Activated CD8-positive, alpha-beta memory T cell treated with anti-CD3 and anti-CD28 coated beads, Interleukin-2, amount 10 ng/mL, durations not matched to agents 7 days and 5 days (primary cell): ENCODE data around the gene PACS1. TPM values are rescaled to one million over a fixed set of nuclear protein-coding genes. Genes with fewer than 3 reads are reported as not detected.
"Not testable (repeated sequence)": the region's sequence is repeated elsewhere in the genome, so short reads cannot be mapped to it uniquely, and the experiment has no call there.

Experiments
- ATAC-seq: fragments of 150-1000 bp; cut with Tn5 transposase; one replicate; pipeline ENCODE4 v1.10.0; 2021; ENCODE audit warnings: moderate library complexity
- CTCF ChIA-PET: fragments of 350-600 bp; sonication (Branson Sonifier 250); formaldehyde crosslinking; loops from one replicate; lab custom pipeline; 2021; ENCODE audit warnings: antibody characterized with exemption; lab: Charles Lee
- DNase-seq: peaks from one replicate; pipeline ENCODE4 v3.0.0-alpha.2; 2020
- H3K27ac Mint-ChIP-seq: one replicate; pipeline ENCODE4 v1.8.0; 2021; ENCODE audit warnings: mild to moderate bottlenecking, mixed read lengths
- H3K27me3 Mint-ChIP-seq: one replicate; pipeline ENCODE4 v1.8.0; 2021; ENCODE audit warnings: mixed read lengths
- H3K36me3 Mint-ChIP-seq: one replicate; pipeline ENCODE4 v1.8.0; 2021; ENCODE audit warnings: mild to moderate bottlenecking, mixed read lengths
- H3K4me1 Mint-ChIP-seq: one replicate; pipeline ENCODE4 v1.8.0; 2021; ENCODE audit warnings: mixed read lengths
- H3K4me3 Mint-ChIP-seq: one replicate; pipeline ENCODE4 v1.8.0; 2021; ENCODE audit warnings: mild to moderate bottlenecking, moderate library complexity, mixed read lengths
- H3K9me3 Mint-ChIP-seq: one replicate; pipeline ENCODE4 v1.8.0; 2022; ENCODE audit warnings: low read depth, mixed read lengths
- total RNA-seq, 2 experiments: library from RNA; stranded (reverse); gene quantifications; one replicate each; pipeline ENCODE4 v1.2.3, GENCODE V29; 2021

The PACS1 gene
- total RNA-seq, 2 experiments from 2014 or later = 96.6 to 104 TPM

DNA sequence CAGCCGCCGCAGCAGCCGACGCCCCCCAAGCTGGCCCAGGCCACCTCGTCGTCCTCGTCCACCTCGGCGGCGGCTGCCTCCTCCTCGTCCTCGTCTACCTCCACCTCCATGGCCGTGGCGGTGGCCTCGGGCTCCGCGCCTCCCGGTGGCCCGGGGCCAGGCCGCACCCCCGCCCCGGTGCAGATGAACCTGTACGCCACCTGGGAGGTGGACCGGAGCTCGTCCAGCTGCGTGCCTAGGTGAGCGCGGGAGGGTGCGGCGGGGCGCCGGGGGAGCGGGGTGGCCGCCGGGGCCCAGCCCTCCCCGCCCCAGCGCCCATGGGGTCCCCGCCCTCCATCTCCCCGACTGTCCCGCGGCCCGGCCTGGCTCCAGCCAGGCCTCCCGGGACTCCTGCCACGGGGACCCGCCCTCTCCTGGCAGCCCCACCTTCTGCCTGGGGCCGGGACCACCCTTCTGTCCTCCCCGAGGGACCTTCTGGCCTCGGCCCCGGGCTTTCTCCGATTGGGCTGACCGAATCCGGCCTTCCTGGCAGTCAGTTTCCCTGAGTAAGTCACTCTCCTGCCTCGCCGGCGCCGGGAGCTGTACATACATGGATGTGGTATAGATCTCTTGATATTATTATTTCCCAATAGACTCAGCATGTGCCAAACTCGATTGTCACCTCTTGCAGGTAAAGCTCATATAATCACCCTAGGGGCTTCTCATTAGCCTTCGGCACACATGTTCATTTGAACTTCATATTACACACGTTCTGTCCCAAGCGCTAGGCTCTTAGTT, 720 bp downstream of the PACS1 start:
- CTCF ChIA-PET = interaction anchor here (0.7 to 10.7 kb wide), 14 partner anchors 9 to 212 kb away, joined by 3 to 95 read pairs (median 4); no protein-coding TSS in a partner anchor
- Mint-ChIP-seq H3K9me3 (no peaks in the 10 kb centered on the region), H3K36me3 (peaks cover 44% of the 10 kb centered on the region), H3K27ac (peak overlapping the region; percentile 83), H3K27me3 (no peaks in the 10 kb centered on the region), H3K4me3 (peak overlapping the region; percentile 91), H3K4me1 (peaks cover 51% of the 10 kb centered on the region)
- ATAC-seq (peak; percentile 8), DNase-seq (no peak)

DNA sequence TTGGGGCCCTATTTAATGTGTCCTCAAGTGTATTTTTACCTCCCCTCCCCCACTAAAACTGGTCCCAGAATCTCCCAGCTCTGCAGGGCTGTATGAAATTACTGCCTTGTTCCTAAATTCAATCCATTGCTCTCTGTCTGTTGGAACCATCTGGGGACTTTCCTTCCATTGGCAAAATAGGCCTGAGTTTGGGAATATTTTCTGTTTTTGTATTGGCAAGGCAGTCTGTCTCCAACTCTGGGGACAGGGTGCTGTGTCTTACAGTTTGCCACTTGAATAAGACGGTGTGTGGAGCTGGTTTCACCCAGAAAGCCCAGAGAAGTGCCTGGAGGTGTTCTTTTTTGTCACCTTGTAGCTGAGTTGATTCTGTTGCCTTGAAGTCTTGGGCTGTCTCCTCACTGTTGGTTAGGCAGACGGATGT, 1.3 kb downstream of the PACS1 start:
- no peak for ATAC-seq
- CTCF ChIA-PET = interaction anchor here (0.7 to 10.7 kb wide), 10 partner anchors 10 to 64 kb away, joined by 3 to 95 read pairs (median 6); no protein-coding TSS in a partner anchor

DNA sequence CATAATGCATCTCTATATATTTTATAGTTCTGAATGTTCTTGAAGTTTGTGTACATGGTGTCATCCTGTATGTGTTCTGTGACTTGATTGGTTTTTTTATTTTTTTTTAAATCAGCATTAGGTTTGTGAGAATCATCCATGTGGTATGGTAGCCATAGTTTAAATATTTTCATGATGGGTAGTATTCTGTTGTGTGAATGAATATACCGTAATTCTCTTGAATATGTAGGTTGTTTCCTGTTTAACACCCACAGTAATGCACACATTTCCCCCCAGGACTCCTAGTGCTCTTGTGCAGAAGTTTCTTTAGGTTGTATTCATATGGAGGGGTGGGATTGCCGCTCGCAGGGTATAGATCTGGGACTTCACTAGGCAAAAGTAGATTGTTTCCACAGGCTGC, 2.0 kb downstream of the PACS1 start:
- Mint-ChIP-seq H3K27me3 (no peaks in the 10 kb centered on the region), H3K4me1 (peaks cover 40% of the 10 kb centered on the region), H3K27ac (peak overlapping the region; percentile 83), H3K36me3 (peaks cover 39% of the 10 kb centered on the region), H3K4me3 (peak overlapping the region; percentile 91), H3K9me3 (no peaks in the 10 kb centered on the region)
- ATAC-seq (no peak), DNase-seq (no peak)
- CTCF ChIA-PET = interaction anchor here (1.0 to 10.7 kb wide), 7 partner anchors 9 to 63 kb away, joined by 3 to 95 read pairs (median 7); no protein-coding TSS in a partner anchor

More for the DNA sequence above, 1.3 kb downstream of the PACS1 start:
- Mint-ChIP-seq H3K4me1 (peaks cover 47% of the 10 kb centered on the region), H3K27me3 (no peaks in the 10 kb centered on the region), H3K36me3 (peaks cover 43% of the 10 kb centered on the region), H3K27ac (peak overlapping the region; percentile 83), H3K9me3 (no peaks in the 10 kb centered on the region), H3K4me3 (peak overlapping the region; percentile 91)
- no peak for DNase-seq

DNA sequence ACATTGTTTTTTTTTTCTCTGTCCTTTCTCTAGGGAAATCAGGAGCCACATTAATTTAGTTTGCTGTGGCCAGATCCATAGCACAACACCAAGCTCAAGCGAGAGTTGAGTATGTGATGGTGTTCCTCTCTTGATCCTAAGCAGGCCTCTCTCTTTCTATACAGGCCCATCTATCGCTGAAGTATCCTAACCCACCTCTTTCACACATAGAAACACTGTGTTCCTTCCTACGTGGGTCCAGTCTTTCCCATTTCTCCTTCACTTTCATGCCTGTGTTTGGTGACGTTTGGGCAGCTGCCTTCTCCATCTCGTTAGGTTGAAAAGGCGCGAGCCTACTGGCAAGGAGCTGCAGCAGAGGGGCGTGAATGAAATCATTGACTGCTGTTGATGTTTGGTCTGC, 2.4 kb downstream of the PACS1 start:
- peak overlapping the region; percentile 91 for H3K4me3 Mint-ChIP-seq
- H3K4me1 Mint-ChIP-seq = peaks cover 43% of the 10 kb centered on the region

DNA sequence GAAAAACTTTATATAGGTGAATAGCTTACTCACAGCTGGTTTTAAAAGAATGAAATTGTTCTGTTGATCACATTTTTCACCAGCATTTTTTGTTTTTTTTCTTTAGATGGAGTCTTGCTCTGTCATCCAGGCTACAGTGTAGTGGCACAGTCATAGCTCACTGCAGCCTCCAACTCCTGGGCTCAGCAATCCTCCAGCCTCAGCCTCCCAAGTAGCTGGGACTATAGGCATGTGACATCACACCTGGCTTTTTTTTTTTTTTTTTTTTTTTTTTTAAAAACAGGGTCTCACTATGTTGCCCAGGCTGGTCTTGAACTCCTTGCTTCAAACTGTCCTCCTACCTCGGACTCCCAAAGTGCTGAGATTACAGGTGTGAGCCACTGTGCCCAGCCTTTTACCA, 3.6 kb downstream of the PACS1 start:
- H3K9me3 Mint-ChIP-seq = no peaks in the 10 kb centered on the region
- ATAC-seq (no peak), DNase-seq (no peak)
- peaks cover 39% of the 10 kb centered on the region for H3K4me1 Mint-ChIP-seq
- CTCF ChIA-PET = interaction anchor here (1.0 to 10.7 kb wide), 2 partner anchors 10 to 61 kb away, joined by 4 to 95 read pairs; no protein-coding TSS in a partner anchor
- no peak overlapping the region for H3K27ac Mint-ChIP-seq
- peaks cover 35% of the 10 kb centered on the region for H3K36me3 Mint-ChIP-seq
- no peak overlapping the region for H3K4me3 Mint-ChIP-seq
- no peaks in the 10 kb centered on the region for H3K27me3 Mint-ChIP-seq

More for the DNA sequence above, 2.4 kb downstream of the PACS1 start:
- Mint-ChIP-seq H3K9me3 (no peaks in the 10 kb centered on the region), H3K27me3 (no peaks in the 10 kb centered on the region), H3K36me3 (peaks cover 37% of the 10 kb centered on the region), H3K27ac (peak overlapping the region; percentile 83)
- ATAC-seq = no peak
- DNase-seq = no peak
- CTCF ChIA-PET = interaction anchor here (1.0 to 10.7 kb wide), 3 partner anchors 9 to 63 kb away, joined by 4 to 95 read pairs (median 7); no protein-coding TSS in a partner anchor

DNA sequence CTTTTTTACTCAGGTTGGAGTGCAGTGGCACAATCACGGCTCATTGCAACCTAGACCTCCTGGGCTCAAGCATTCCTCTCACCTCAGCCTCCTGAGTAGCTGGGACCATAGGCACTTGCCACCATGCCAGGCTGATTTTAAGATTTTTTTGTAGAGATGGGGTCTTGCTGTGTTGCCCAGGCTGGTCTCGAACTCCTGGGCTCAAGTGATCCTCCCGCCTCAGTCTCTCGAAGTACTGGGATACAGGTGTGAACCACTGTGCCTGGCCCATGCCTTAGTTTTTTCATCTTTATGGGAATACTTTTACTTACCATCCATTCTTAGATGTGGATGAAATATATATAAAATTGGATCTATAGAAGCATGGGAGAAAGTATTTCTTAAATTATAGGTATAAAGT, 5.2 kb downstream of the PACS1 start:
- no peaks in the 10 kb centered on the region for H3K9me3 Mint-ChIP-seq
- no peak overlapping the region for H3K27ac Mint-ChIP-seq
- CTCF ChIA-PET = interaction anchor here (0.7 to 1.3 kb wide), 4 partner anchors 40 to 144 kb away, joined by 3 to 4 read pairs (median 3); no protein-coding TSS in a partner anchor
- H3K27me3 Mint-ChIP-seq = no peaks in the 10 kb centered on the region
- H3K4me1 Mint-ChIP-seq = peaks cover 44% of the 10 kb centered on the region
- DNase-seq (no peak), ATAC-seq (no peak)
- no peak overlapping the region for H3K4me3 Mint-ChIP-seq
- peaks cover 36% of the 10 kb centered on the region for H3K36me3 Mint-ChIP-seq

DNA sequence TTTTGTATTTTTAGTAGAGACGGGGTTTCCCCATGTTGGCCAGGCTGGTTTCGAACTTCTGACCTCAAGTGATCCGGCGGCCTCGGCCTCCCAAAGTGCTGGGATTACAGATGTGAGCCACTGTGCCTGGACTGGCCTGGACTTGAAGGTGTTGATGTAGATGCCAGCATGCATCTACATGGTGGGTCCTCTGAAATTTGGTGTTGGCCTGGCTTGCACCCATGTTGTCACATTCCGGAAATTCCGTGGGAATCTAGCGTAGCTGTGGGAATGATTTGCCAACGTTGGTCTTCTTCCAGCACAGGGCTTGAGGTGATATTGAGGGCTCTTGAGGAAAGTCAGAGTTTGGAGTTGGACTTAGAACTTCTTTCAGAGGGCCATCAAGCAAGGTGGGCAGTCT, 6.5 kb downstream of the PACS1 start:
- Mint-ChIP-seq H3K4me3 (no peak overlapping the region), H3K36me3 (peaks cover 34% of the 10 kb centered on the region), H3K4me1 (peaks cover 55% of the 10 kb centered on the region), H3K9me3 (no peaks in the 10 kb centered on the region), H3K27ac (no peak overlapping the region), H3K27me3 (no peaks in the 10 kb centered on the region)
- DNase-seq (no peak), ATAC-seq (no peak)
- CTCF ChIA-PET = interaction anchor here (1.3 to 6.1 kb wide), 4 partner anchors 8 to 145 kb away, joined by 3 to 50 read pairs (median 4); partner anchors contain the start of gene PACS1

DNA sequence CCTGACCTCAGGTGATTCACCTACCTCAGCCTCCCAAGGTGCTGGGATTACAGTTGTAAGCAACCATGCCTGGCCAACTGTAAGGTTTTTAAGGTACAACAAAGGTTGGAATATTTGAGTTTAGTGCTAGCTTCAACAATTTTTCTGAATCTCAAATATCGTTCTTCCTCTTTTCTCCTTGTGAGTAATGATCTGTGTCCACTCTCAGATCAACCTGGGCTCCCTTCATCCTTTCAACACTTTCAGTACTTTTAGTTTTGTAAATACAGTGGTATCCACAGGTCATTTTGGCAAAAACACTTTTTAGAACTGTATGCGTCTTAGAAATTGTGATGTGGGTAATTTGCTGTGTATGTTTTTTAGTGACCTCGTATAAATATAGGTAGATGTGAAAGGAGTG, 7.9 kb downstream of the PACS1 start:
- peaks cover 33% of the 10 kb centered on the region for H3K36me3 Mint-ChIP-seq

DNA sequence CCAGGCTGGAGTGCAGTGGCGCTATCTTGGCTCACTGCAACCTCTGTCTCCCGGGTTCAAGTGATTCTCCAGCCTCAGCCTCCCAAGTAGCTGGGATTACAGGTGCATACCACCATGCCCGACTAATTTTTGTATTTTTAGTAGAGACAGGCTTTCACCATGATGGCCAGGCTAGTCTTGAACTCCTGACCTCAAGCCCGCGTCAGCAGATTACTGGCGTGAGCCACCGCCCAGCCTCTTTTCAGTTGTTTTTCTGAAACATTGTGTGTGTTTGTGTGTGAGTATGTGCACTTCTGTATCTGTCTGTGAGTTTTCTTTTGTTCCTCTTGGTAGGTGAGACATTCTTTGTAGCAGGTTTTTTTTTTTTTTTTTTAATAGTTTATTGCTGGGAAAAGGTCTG, 8.9 kb downstream of the PACS1 start:
- H3K27me3 Mint-ChIP-seq, DNase-seq, H3K27ac Mint-ChIP-seq, H3K9me3 Mint-ChIP-seq, ATAC-seq, H3K4me3 Mint-ChIP-seq: not testable (repeated sequence)
- CTCF ChIA-PET = interaction anchor here (1.5 to 6.1 kb wide), 3 partner anchors 11 to 48 kb away, joined by 4 to 50 read pairs (median 14); partner anchors contain the start of gene PACS1
- Mint-ChIP-seq H3K36me3 (peaks cover 28% of the 10 kb centered on the region), H3K4me1 (peaks cover 57% of the 10 kb centered on the region)

More for the DNA sequence above, 7.9 kb downstream of the PACS1 start:
- CTCF ChIA-PET = interaction anchor here (0.7 to 6.1 kb wide), 3 partner anchors 10 to 144 kb away, joined by 3 to 50 read pairs (median 4); partner anchors contain the start of gene PACS1
- Mint-ChIP-seq H3K4me3 (no peak overlapping the region), H3K27ac (peak overlapping the region; percentile 45), H3K9me3 (no peaks in the 10 kb centered on the region), H3K4me1 (peaks cover 54% of the 10 kb centered on the region), H3K27me3 (no peaks in the 10 kb centered on the region)
- DNase-seq (no peak), ATAC-seq (no peak)

DNA sequence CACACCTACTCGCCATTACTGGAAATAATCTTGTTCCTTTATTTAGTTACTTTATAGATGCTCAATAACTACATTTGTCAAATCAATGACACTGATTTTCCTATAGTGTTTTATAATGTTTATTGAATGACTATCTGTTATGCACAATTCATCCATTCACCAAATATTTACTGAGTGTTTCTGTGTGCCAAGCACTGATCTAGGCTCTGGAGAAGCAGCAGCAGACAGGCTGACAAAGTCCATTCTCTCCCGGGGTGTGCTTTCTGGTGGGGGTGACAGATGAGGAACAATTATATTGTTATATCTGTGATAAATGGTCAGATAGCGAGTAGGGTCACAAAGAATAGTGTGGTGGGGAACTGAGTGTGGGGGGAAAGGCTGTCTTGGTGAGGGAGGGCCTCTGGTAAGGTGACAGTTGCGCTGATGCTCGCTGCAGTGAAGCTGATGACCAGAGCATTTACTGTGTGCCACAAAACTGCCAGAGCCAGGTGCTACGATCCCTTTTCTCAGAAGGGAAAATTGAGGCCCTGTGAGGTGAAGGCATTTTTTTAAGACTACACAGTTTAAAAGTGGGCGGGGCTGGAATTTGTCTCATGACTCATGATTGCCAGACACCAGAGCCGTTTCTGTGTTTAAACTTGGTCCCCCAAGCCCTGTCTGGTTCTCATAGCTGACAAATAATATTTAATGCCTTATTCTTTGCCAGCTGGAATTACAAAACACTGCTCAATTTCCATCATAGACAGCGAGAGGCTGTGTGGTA, 10.2 kb downstream of the PACS1 start:
- DNase-seq (peak; percentile 73), ATAC-seq (peak; percentile 62)
- Mint-ChIP-seq H3K4me1 (peaks cover 57% of the 10 kb centered on the region), H3K27ac (peak overlapping the region; percentile 97), H3K27me3 (no peaks in the 10 kb centered on the region), H3K4me3 (peak overlapping the region; percentile 69), H3K36me3 (peaks cover 20% of the 10 kb centered on the region), H3K9me3 (no peaks in the 10 kb centered on the region)
- CTCF ChIA-PET = interaction anchor here (1.3 to 6.1 kb wide), 12 partner anchors 12 to 189 kb away, joined by 3 to 50 read pairs (median 6); partner anchors contain the start of genes CCDC85B, PACS1 and SF3B2

DNA sequence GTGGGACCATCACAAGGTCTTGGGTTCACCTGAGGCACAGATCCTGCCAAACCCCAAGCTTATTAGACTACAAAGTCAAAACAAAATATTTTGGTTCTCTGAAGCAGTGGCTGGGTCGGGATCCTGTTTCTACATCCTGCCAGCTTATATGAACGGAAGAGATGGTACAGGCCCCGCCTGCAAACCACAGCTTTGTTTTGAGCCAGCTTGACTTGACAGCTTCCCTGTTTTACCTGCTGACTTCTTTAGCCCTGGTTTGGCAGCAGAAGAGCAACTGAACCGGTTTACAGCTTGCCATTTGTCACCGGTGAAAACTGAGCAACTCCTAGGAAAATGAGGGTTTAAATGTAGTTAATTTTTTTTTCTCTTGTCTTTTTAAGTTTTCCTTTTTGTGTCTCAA, 11.4 kb downstream of the PACS1 start:
- H3K4me1 Mint-ChIP-seq = peaks cover 57% of the 10 kb centered on the region
- H3K4me3 Mint-ChIP-seq = peak overlapping the region; percentile 69
- DNase-seq (peak; percentile 89), ATAC-seq (peak; percentile 95)
- no peaks in the 10 kb centered on the region for H3K27me3 Mint-ChIP-seq
- H3K9me3 Mint-ChIP-seq = no peaks in the 10 kb centered on the region
- H3K27ac Mint-ChIP-seq = peak overlapping the region; percentile 97
- CTCF ChIA-PET = interaction anchor here (0.7 to 6.1 kb wide), 16 partner anchors 8 to 140 kb away, joined by 3 to 50 read pairs (median 6); partner anchors contain the start of genes PACS1 and SF3B2
- peaks cover 15% of the 10 kb centered on the region for H3K36me3 Mint-ChIP-seq

DNA sequence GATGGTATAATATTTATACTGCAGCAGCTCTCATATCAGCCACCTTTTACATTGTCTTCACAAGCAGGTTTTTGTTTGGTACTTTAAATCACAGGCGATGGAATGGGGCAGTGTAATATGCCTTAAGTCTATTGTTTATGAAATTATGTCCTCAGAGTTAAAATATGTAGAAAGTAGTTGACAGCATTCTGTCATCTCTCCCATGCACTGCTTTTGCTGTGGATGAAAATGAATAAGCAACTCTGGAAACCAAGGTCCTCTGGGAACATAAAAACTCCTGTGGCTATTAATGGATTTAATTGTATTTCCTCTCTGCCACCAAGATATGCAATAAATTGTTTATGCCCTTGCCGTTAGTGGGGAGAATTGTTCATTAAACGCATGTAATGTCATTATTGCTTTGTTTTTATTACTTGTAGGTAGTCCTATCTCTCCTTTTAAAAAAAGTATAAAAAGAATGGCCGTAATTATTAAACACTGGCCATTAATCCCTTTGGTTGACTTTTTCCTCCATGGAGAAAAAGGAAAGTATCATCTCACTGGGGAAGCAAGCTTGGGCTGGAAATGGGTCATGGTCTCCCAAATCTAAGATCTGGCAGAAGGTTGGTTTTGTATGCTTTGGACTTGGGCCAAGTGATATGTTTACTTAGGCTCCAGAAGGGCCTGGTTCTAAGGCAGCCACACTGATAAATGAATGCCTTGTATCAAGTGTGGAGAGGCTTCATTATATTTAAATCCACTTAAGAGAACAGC, 13.1 kb downstream of the PACS1 start:
- peak overlapping the region; percentile 14 for H3K27ac Mint-ChIP-seq
- no peaks in the 10 kb centered on the region for H3K9me3 Mint-ChIP-seq
- CTCF ChIA-PET = interaction anchor here (0.7 to 1.1 kb wide), 2 partner anchors 10 to 53 kb away, joined by 4 read pairs; no protein-coding TSS in a partner anchor
- DNase-seq = no peak
- H3K4me1 Mint-ChIP-seq = peaks cover 52% of the 10 kb centered on the region
- H3K36me3 Mint-ChIP-seq = peaks cover 11% of the 10 kb centered on the region
- H3K27me3 Mint-ChIP-seq = no peaks in the 10 kb centered on the region
- no peak overlapping the region for H3K4me3 Mint-ChIP-seq
- ATAC-seq = no peak
